Iris pigment epithelial cell (primary cell): ENCODE results near the gene ELP5.

Experiments
- DNase-seq: peaks from one replicate; pipeline ENCODE4 v3.0.0-alpha.2; 2011; ENCODE audit warnings: low read depth

Gene ELP5

GRCh38 chr17:7252176-7253043 lies at the start of gene ELP5:
Gene ELP5, plus strand, starts transcription at chr17:7252215. Its CDS starts 336 bp downstream, at chr17:7252551.
- peak; percentile 95 for DNase-seq

DNA sequence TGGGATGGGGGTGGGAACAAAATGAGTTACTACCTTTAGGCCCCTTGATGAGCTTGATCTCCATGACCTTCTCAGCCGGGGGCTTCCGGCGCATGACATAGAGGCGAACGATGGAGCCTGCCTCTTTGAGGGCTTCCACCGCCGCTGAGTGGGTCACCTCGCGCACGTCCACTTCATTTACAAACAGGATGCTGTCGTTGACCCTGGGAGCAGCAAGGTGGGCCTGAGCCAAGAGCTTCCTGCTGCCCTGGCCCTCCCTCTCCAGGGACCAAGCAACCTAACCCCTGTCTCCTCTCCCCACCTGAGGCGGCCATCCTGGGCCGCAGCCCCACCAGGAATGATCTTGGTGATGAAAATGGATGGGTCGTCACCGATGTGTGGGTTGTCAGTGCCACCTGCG lies 48.6 kb upstream of the ELP5 start:
- DNase-seq: no peak

DNA sequence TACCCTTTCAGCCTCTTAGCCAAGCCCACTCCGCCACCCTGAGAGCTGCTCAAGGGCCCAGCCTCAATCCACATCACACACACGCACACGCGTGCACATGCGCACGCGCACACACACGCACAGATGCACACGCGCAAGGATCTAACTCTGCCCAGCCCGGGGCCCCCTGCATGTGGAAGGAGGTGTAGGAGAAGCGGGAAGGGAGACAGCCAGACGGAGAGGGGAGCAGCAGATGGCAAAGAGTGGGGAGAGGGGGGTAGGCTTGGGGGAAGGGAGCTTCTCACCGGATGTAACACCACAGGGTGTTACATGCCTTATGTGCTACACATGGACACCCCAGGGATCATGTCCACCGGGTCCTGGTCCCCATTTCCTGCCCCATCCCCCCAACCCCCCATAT lies 47.7 kb upstream of the ELP5 start:
- DNase-seq: no peak

- DNase-seq: peak; percentile 83
These were observed 47.1 kb upstream of the ELP5 start for GRCh38 chr17:7204828-7205461.

- DNase-seq: no peak
These were observed 46.5 kb upstream of the ELP5 start for GRCh38 chr17:7205561-7205960.

- peak; percentile 41 for DNase-seq
These were observed 44.7 kb upstream of the ELP5 start for GRCh38 chr17:7207120-7208001.

- no peak for DNase-seq
These were observed 43.9 kb upstream of the ELP5 start for GRCh38 chr17:7208027-7208571.

- DNase-seq: no peak
These were observed 43.1 kb upstream of the ELP5 start for GRCh38 chr17:7208754-7209460.

DNA sequence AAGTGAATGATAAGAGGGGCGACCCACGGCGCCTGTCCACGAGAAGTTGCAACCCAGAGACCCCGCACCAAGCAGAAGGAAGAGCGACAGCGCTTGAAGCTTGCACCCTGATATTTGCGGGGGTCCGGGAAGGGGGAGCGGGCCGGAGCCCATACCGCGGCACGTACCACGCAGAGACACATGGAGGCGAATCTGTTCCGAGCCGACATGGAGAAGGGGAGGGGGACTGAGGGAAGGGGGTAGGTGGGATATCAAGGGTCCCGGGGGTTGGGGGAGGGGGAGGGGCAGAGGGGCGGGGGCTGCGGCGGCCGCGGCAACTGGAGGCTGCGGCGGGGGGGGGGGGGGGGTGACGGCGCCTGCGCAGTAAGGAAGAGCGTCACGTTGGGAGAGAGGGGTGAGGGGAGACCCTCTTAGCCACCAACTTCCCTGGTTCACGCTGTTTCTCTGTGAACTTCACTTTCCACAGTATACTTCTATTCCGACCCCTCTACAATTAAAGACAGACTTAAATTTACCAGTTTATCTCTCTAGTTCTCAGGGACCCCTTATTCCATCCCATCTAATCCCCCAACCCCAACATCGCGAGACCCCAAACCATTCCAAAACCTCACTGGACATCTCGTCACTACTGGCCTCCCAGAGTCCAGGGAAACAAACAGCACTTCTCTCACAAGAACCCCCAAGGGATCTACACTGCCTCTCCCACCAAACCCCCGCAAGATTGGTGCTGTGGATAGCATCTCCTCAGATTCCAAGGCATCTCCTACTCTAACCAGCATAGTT lies 40.3 kb upstream of the ELP5 start:
- DNase-seq: no peak

DNA sequence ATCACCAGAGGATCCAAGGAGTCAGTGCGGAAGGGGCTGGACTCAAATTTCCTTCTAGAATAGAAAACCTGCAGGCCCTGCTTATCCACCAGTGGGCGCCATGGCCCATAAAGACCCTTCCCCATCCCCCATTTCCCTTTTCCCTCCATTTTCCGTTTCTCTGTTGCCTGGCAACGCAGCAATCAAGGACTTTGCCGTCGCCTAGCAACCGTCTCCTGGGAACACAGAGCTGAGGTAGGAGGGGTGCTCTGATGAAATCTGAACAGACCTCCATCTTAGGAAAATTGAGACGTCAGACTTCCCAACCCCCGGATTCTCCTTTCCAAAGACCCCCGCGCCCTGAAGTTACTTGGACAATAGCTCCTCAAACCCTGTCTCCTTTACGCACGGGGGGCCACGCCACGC lies 38.1 kb upstream of the ELP5 start:
- DNase-seq: peak; percentile 86

DNA sequence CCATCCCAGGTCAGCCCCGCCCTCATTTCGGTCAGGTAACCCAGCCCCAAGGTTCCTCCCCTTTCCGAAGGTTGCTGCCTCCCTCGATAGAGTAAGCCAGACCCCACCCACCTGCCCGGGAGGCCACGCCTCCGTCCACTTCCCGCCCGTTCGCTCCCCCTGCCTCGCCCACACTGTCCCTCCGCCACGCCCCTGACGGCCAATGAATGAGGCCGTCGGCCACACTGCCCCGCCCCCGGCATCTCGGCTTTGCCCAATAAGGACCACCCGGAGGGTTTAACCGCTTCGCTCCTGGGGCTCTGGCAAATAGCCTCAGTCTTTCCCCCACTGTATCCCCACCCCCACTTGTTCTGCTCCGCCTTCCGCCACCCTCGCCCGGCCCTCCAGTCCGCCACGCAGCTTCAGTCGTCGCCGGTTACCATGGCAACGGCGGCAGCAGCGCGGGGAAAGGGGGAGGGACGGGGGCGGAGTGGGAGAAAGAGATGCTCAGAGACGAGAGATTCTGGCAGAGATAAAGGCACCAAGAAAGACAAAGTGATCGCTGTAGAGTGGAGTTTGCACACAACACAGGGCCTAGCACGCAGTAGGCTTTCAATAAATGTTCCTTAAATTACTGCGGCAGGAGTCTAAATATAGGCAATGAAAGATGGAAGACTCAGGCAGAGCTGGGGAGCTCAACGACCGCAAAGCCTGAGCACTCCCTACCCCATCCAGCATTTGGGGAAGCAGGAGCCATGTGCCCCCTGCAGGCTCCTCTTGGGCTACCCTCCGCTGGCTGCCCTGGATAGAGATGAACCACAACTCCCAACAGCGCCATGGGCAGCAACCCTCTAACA lies 37.5 kb upstream of the ELP5 start:
- peak; percentile 97 for DNase-seq

GRCh38 chr17:7215136-7215638 lies 36.8 kb upstream of the ELP5 start:
- no peak for DNase-seq

GRCh38 chr17:7215652-7216180 lies 36.3 kb upstream of the ELP5 start:
- no peak for DNase-seq

DNA sequence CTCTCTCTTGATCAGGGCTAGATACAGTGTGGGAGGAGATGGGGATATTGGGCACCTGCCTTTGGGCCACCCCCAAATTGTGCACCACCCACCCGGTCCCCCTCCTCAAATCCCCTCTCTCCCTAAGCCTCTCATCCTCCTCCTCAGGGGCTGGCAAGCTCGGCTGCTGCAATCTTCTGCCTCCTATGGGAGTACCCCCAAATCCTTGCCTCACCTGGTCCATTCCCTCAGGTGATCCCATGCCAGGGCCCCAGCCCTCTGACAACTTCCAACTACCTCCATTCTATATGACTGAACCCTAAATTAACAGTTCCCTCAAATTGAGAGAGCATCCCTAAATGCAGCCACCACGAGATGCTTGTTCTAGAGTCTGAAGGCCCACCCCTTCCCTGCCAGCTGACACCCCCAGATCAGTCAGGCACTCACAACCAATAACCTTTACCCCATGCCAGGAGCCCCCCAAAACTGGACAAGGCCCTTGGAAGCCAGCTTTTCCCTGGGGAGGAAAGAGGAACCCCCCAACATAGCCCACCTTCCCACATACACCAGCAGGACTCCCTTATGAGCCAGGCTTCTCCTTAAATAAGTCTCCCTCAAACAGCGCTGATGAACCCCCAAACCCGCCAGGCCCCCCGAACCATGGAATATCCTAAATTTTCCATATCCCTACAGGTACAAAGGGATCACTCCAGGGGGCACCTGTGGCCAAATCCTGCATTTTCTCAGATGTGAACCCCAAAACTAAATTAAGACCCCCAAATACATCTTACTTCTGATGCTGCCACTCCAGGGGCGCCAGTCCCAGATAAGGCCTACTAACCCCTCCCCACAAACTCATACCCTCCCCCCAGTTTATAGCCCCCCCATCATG lies 35.5 kb upstream of the ELP5 start:
- DNase-seq: no peak

GRCh38 chr17:7217113-7217987 lies 34.7 kb upstream of the ELP5 start:
- peak; percentile 73 for DNase-seq

GRCh38 chr17:7218166-7218565 lies 33.8 kb upstream of the ELP5 start:
- no peak for DNase-seq

DNA sequence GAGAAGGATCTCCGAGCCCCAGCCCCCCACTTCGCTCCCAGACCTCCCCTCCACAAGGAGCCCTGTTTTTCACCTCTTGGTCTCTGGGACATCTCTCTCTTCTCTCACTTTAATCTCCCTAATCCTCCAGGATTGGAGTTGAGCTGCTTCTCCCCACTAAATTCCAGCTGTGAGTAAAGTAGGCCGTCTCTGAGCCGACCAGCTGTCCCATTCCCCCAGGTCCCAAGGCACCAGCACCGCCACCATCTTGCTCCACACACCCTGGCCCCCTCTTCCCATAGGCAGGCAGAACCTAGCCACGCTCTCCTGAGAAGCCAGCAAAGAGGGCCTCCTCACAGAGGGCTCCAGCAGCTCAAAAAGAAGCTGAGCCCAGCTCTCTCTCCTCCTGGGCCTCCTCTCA lies 33.3 kb upstream of the ELP5 start:
- no peak for DNase-seq
